Caco-2 (cell line): ENCODE measurements around the gene SDCCAG8. TPM values are rescaled to one million over a fixed set of nuclear protein-coding genes. Genes with fewer than 3 reads are reported as not detected.

Source experiments
- BruUV-seq: library from RNA; stranded (reverse); fragments of 400-500 nt; replicated peaks from 2 replicates; lab custom pipeline; 2021; lab: Mats Ljungman, UMichigan
- CTCF ChIA-PET: fragments of 300-600 bp; sonication (Branson Sonifier 250); formaldehyde crosslinking; loops from one replicate; lab custom pipeline; 2022; ENCODE audit warnings: antibody characterized with exemption; lab: Charles Lee
- POLR2A ChIA-PET: fragments of 300-600 bp; sonication (Branson Sonifier 250); formaldehyde crosslinking; loops from one replicate; lab custom pipeline; 2022; ENCODE audit warnings: antibody characterized with exemption; lab: Charles Lee
- DNase-seq, 2 experiments: peaks; one replicate each; pipeline versions ENCODE4 v3.0.0 to v3.0.0-alpha.2; 2020 to 2022
- H3K27me3 ChIP-seq: replicated peaks from 2 replicates; pipeline ENCODE4 v1.6.0; 2011; ENCODE audit warnings: low read length; ENCODE audit not compliant: control insufficient read depth, insufficient read depth
- H3K36me3 ChIP-seq: 2 replicates; pipeline ENCODE4 v1.5.1; 2011; ENCODE audit warnings: low read length; ENCODE audit not compliant: control insufficient read depth, insufficient read depth
- H3K4me1 ChIP-seq: fragments of 250-450 bp; sonication (Bioruptor Pico); 2 replicates; pipeline ENCODE4 v1.5.1; 2020; ENCODE audit warnings: mild to moderate bottlenecking
- H3K4me3 ChIP-seq: 2 replicates; pipeline ENCODE4 v1.5.1; 2011; ENCODE audit warnings: low read depth, mild to moderate bottlenecking, control low read depth, low read length
- H3K9me3 ChIP-seq: fragments of 250-450 bp; sonication (Bioruptor Pico); 2 replicates; pipeline ENCODE4 v1.5.1; 2020; ENCODE audit warnings: mild to moderate bottlenecking, moderate library complexity
- H3K27ac Mint-ChIP-seq: one replicate; pipeline ENCODE4 v1.8.0; 2022; ENCODE audit warnings: mixed read lengths; ENCODE audit not compliant: unreplicated experiment
- H3K27me3 Mint-ChIP-seq: one replicate; pipeline ENCODE4 v1.8.0; 2022; ENCODE audit warnings: mixed read lengths; ENCODE audit not compliant: insufficient read depth, unreplicated experiment
- H3K36me3 Mint-ChIP-seq: one replicate; pipeline ENCODE4 v1.8.0; 2022; ENCODE audit warnings: mild to moderate bottlenecking, mixed read lengths; ENCODE audit not compliant: insufficient read depth, unreplicated experiment
- H3K4me1 Mint-ChIP-seq: one replicate; pipeline ENCODE4 v1.8.0; 2022; ENCODE audit warnings: low read depth, mixed read lengths; ENCODE audit not compliant: unreplicated experiment
- H3K4me3 Mint-ChIP-seq: one replicate; pipeline ENCODE4 v1.8.0; 2022; ENCODE audit warnings: mild to moderate bottlenecking, moderate library complexity, mixed read lengths; ENCODE audit not compliant: unreplicated experiment
- H3K9me3 Mint-ChIP-seq: one replicate; pipeline ENCODE4 v1.8.0; 2022; ENCODE audit warnings: mixed read lengths; ENCODE audit not compliant: unreplicated experiment
- intact Hi-C: fragments of 100-400 bp; cut with micrococcal nuclease; formaldehyde crosslinking; loops from one replicate; pipeline ENCODE4 v1.10.0; 2022; ENCODE audit not compliant: unreplicated experiment
- total RNA-seq: library from RNA; stranded (reverse); gene quantifications from 2 replicates; pipeline ENCODE4 v1.2.3, GENCODE V29; 2022
- TF ChIP-seq, protein P1 (sequence below), 2 experiments: fragments of 200-600 bp in 1 of 2; IDR thresholded peaks; 1 replicate in 1 of 2; 2 replicates in 1 of 2; pipeline versions ENCODE4 v1.5.1 to v1.8.0; 2011 to 2022; ENCODE audit warnings: antibody characterized with exemption in 1 of 2, control low read depth in 1 of 2, inconsistent platforms in 1 of 2, low read depth in 1 of 2, low read length in 1 of 2, mild to moderate bottlenecking in 1 of 2, moderate library complexity in 1 of 2; ENCODE audit not compliant: insufficient read depth in 1 of 2, severe bottlenecking in 1 of 2, unreplicated experiment in 1 of 2

SDCCAG8 gene
- total RNA-seq, 1 experiment from 2014 or later: 23.0 TPM

- Mint-ChIP-seq H3K9me3 (no peaks in the 10 kb centered on the region), H3K27me3 (no peaks in the 10 kb centered on the region), H3K4me1 (no peaks in the 10 kb centered on the region), H3K4me3 (no peak overlapping the region), H3K27ac (no peak overlapping the region), H3K36me3 (no peaks in the 10 kb centered on the region)
- TF ChIP-seq, protein P1, sequence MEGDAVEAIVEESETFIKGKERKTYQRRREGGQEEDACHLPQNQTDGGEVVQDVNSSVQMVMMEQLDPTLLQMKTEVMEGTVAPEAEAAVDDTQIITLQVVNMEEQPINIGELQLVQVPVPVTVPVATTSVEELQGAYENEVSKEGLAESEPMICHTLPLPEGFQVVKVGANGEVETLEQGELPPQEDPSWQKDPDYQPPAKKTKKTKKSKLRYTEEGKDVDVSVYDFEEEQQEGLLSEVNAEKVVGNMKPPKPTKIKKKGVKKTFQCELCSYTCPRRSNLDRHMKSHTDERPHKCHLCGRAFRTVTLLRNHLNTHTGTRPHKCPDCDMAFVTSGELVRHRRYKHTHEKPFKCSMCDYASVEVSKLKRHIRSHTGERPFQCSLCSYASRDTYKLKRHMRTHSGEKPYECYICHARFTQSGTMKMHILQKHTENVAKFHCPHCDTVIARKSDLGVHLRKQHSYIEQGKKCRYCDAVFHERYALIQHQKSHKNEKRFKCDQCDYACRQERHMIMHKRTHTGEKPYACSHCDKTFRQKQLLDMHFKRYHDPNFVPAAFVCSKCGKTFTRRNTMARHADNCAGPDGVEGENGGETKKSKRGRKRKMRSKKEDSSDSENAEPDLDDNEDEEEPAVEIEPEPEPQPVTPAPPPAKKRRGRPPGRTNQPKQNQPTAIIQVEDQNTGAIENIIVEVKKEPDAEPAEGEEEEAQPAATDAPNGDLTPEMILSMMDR (IDR thresholded peaks at IDR 0.05; ENCODE audit: insufficient read depth in 1 of 2, low read depth in 1 of 2, low read length in 1 of 2, severe bottlenecking in 1 of 2, unreplicated experiment in 1 of 2): no peak
- H3K4me3 ChIP-seq: no peak overlapping the region
- no peak for DNase-seq
- H3K4me1 ChIP-seq: no peaks in the 10 kb centered on the region
- CTCF ChIA-PET: no interaction called here
- H3K9me3 ChIP-seq: no peaks in the 10 kb centered on the region
- H3K27me3 ChIP-seq: no peaks in the 10 kb centered on the region
- intact Hi-C loops: no loop called here
- H3K36me3 ChIP-seq: no peaks in the 10 kb centered on the region
- BruUV-seq: no TSS peak
- POLR2A ChIA-PET: no interaction called here
Measured at GRCh38 chr1:243244432-243244841, 11.4 kb upstream of the SDCCAG8 start.

DNA sequence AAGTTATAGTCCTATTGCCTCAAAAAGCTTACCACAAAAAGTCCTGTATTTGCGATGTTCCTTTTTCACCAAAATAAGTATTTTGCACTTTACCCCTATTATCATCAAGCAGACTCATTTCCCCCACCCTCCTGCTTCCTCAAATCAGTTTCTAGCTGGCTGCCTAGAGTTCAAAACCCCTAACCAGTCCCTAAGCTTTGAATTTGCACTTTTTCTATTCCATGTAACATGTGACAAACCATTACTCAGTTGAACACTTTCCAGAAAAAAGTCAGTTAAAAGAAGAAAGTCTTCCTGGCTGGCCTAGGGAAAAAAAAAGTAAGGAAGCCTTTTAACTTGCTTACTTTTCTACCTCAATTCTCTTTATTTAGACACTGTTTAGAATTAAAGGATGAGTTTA lies 8.9 kb upstream of the SDCCAG8 start:
- POLR2A ChIA-PET: no interaction called here
- no peak for DNase-seq
- no peaks in the 10 kb centered on the region for H3K9me3 ChIP-seq
- no peak overlapping the region for H3K4me3 Mint-ChIP-seq
- BruUV-seq: no TSS peak
- no peaks in the 10 kb centered on the region for H3K4me1 Mint-ChIP-seq
- H3K9me3 Mint-ChIP-seq: no peaks in the 10 kb centered on the region
- H3K36me3 Mint-ChIP-seq: no peaks in the 10 kb centered on the region
- peaks cover 4% of the 10 kb centered on the region; the same call in 1 of the 2 replicates for H3K4me1 ChIP-seq
- no peaks in the 10 kb centered on the region for H3K36me3 ChIP-seq
- no peaks in the 10 kb centered on the region for H3K27me3 Mint-ChIP-seq
- intact Hi-C loops: no loop called here
- TF ChIP-seq, protein P1 (IDR thresholded peaks at IDR 0.05; ENCODE audit: insufficient read depth in 1 of 2, low read depth in 1 of 2, low read length in 1 of 2, severe bottlenecking in 1 of 2, unreplicated experiment in 1 of 2): no peak
- H3K4me3 ChIP-seq: no peak overlapping the region
- CTCF ChIA-PET: no interaction called here
- H3K27ac Mint-ChIP-seq: no peak overlapping the region
- H3K27me3 ChIP-seq: no peaks in the 10 kb centered on the region

GRCh38 chr1:243247901-243248300 lies 7.9 kb upstream of the SDCCAG8 start:
- H3K27me3 Mint-ChIP-seq: no peaks in the 10 kb centered on the region
- H3K4me1 ChIP-seq: peaks cover 7% of the 10 kb centered on the region; the same call in 1 of the 2 replicates
- H3K36me3 ChIP-seq: no peaks in the 10 kb centered on the region
- ChIA-PET POLR2A (no interaction called here), CTCF (no interaction called here)
- no peak overlapping the region for H3K4me3 Mint-ChIP-seq
- intact Hi-C loops: no loop called here
- no peak overlapping the region for H3K4me3 ChIP-seq
- no peaks in the 10 kb centered on the region for H3K4me1 Mint-ChIP-seq
- H3K36me3 Mint-ChIP-seq: no peaks in the 10 kb centered on the region
- H3K27me3 ChIP-seq: no peaks in the 10 kb centered on the region
- BruUV-seq: no TSS peak
- TF ChIP-seq, protein P1 (IDR thresholded peaks at IDR 0.05; ENCODE audit: insufficient read depth in 1 of 2, low read depth in 1 of 2, low read length in 1 of 2, severe bottlenecking in 1 of 2, unreplicated experiment in 1 of 2): no peak
- no peak for DNase-seq
- no peaks in the 10 kb centered on the region for H3K9me3 ChIP-seq
- H3K9me3 Mint-ChIP-seq: no peaks in the 10 kb centered on the region
- H3K27ac Mint-ChIP-seq: no peak overlapping the region
